ENCODE results near the gene TNFRSF12A. TPM values are rescaled to one million over a fixed set of nuclear protein-coding genes. Genes with fewer than 3 reads are reported as not detected.

Gene TNFRSF12A
- total and polyA plus RNA-seq, 4 experiments from 2014 or later, result 0.33 to 1.0 (median 0.58) TPM

- intact Hi-C loops (cut with micrococcal nuclease), result no loop called here
- no peak overlapping the region for H3K4me3 Mint-ChIP-seq
- no peak overlapping the region for H3K27ac Mint-ChIP-seq
- Histone ChIP-seq H3K27me3 (ENCODE audit: insufficient read depth, low read length) (no peaks in the 10 kb centered on the region), H3K36me3 (ENCODE audit: insufficient read depth, low read length) (no peaks in the 10 kb centered on the region), H3K9me3 (ENCODE audit: control insufficient read depth in 1 of 2, low read length in 2 of 2) (no peaks in the 10 kb centered on the region), H3K4me3 (ENCODE audit: low read length in 2 of 2) (no peak overlapping the region), H3K27ac (ENCODE audit: low read depth, low read length) (no peak overlapping the region), H3K4me1 (ENCODE audit: insufficient read depth, low read length) (no peaks in the 10 kb centered on the region)
- H3K4me1 Mint-ChIP-seq, result no peaks in the 10 kb centered on the region
- no peaks in the 10 kb centered on the region for H3K9me3 Mint-ChIP-seq
- H3K36me3 Mint-ChIP-seq, result no peaks in the 10 kb centered on the region
- POLR2A ChIA-PET (ENCODE audit: partially characterized antibody), result interaction anchor here (0.8 kb wide), 1 partner anchor 81 kb away, joined by 4 read pairs; the partner anchor contains the start of gene FLYWCH1
- CTCF ChIA-PET (ENCODE audit: partially characterized antibody), result interaction anchor here (1.2 kb wide), 1 partner anchor 10 kb away, joined by 3 read pairs; no protein-coding TSS in a partner anchor
- DNase-seq, result peak in 1 of 5 donors; percentile 33
- peaks cover 0 to 2% of the 10 kb centered on the region in 2 donors for H3K27me3 Mint-ChIP-seq
Observed at GRCh38 chr16:2992383-2993081, 27.6 kb upstream of the TNFRSF12A start.

GRCh38 chr16:2996298-2996697, 23.9 kb upstream of the TNFRSF12A start:
- peaks cover 2% of the 10 kb centered on the region in 2 donors for H3K27me3 Mint-ChIP-seq
- H3K9me3 Mint-ChIP-seq, result no peaks in the 10 kb centered on the region
- H3K36me3 Mint-ChIP-seq, result no peaks in the 10 kb centered on the region
- peak in 1 of 5 donors; percentile 5 for DNase-seq
- H3K4me3 ChIP-seq (ENCODE audit: low read length in 2 of 2), result no peak overlapping the region
- no peaks in the 10 kb centered on the region for H3K4me1 Mint-ChIP-seq
- H3K36me3 ChIP-seq (ENCODE audit: insufficient read depth, low read length), result no peaks in the 10 kb centered on the region
- no peak overlapping the region for H3K27ac ChIP-seq (ENCODE audit: low read depth, low read length)
- H3K9me3 ChIP-seq (ENCODE audit: control insufficient read depth in 1 of 2, low read length in 2 of 2), result no peaks in the 10 kb centered on the region
- intact Hi-C loops (cut with micrococcal nuclease), result no loop called here
- H3K27ac Mint-ChIP-seq, result no peak overlapping the region
- H3K4me1 ChIP-seq (ENCODE audit: insufficient read depth, low read length), result no peaks in the 10 kb centered on the region
- H3K27me3 ChIP-seq (ENCODE audit: insufficient read depth, low read length), result no peaks in the 10 kb centered on the region
- CTCF ChIA-PET (ENCODE audit: partially characterized antibody), result no interaction called here
- no peak overlapping the region for H3K4me3 Mint-ChIP-seq
- POLR2A ChIA-PET (ENCODE audit: partially characterized antibody), result no interaction called here

GRCh38 chr16:2999929-3000328, 20.2 kb upstream of the TNFRSF12A start:
- peaks cover 2% of the 10 kb centered on the region for H3K4me1 ChIP-seq (ENCODE audit: insufficient read depth, low read length)
- no peaks in the 10 kb centered on the region for H3K9me3 ChIP-seq (ENCODE audit: control insufficient read depth in 1 of 2, low read length in 2 of 2)
- Mint-ChIP-seq H3K36me3 (no peaks in the 10 kb centered on the region), H3K4me3 (no peak overlapping the region), H3K4me1 (peaks cover 0 to 5% (median 0%) of the 10 kb centered on the region in 4 donors), H3K9me3 (no peaks in the 10 kb centered on the region), H3K27me3 (peaks cover 2% of the 10 kb centered on the region in 2 donors), H3K27ac (no peak overlapping the region)
- CTCF ChIA-PET (ENCODE audit: partially characterized antibody), result interaction anchor here (14.2 kb wide), 1 partner anchor 27 kb away, joined by 444 read pairs; the partner anchor contains the start of genes CLDN6, HCFC1R1, THOC6 and TNFRSF12A
- H3K36me3 ChIP-seq (ENCODE audit: insufficient read depth, low read length), result no peaks in the 10 kb centered on the region
- POLR2A ChIA-PET (ENCODE audit: partially characterized antibody), result no interaction called here
- no peaks in the 10 kb centered on the region for H3K27me3 ChIP-seq (ENCODE audit: insufficient read depth, low read length)
- H3K4me3 ChIP-seq (ENCODE audit: low read length in 2 of 2), result no peak overlapping the region
- no peak overlapping the region for H3K27ac ChIP-seq (ENCODE audit: low read depth, low read length)
- intact Hi-C loops (cut with micrococcal nuclease), result no loop called here
- peak in 1 of 5 donors; percentile 28 for DNase-seq

GRCh38 chr16:3000540-3000939, 19.6 kb upstream of the TNFRSF12A start:
- Mint-ChIP-seq H3K36me3 (no peaks in the 10 kb centered on the region), H3K9me3 (no peaks in the 10 kb centered on the region), H3K4me3 (no peak overlapping the region), H3K27me3 (peaks cover 2% of the 10 kb centered on the region in 2 donors), H3K27ac (peak overlapping the region in 1 of 7 donors; percentile 46), H3K4me1 (peaks cover 0 to 5% (median 0%) of the 10 kb centered on the region in 4 donors)
- Histone ChIP-seq H3K4me3 (ENCODE audit: low read length in 2 of 2) (no peak overlapping the region), H3K9me3 (ENCODE audit: control insufficient read depth in 1 of 2, low read length in 2 of 2) (no peaks in the 10 kb centered on the region), H3K27me3 (ENCODE audit: insufficient read depth, low read length) (no peaks in the 10 kb centered on the region), H3K27ac (ENCODE audit: low read depth, low read length) (no peak overlapping the region), H3K4me1 (ENCODE audit: insufficient read depth, low read length) (peaks cover 4% of the 10 kb centered on the region), H3K36me3 (ENCODE audit: insufficient read depth, low read length) (no peaks in the 10 kb centered on the region)
- CTCF ChIA-PET (ENCODE audit: partially characterized antibody), result interaction anchor here (14.2 kb wide), 1 partner anchor 26 kb away, joined by 444 read pairs; the partner anchor contains the start of genes CLDN6, HCFC1R1, THOC6 and TNFRSF12A
- POLR2A ChIA-PET (ENCODE audit: partially characterized antibody), result interaction anchor here (0.9 to 1.1 kb wide), 2 partner anchors 27 to 151 kb away, joined by 3 to 4 read pairs; no protein-coding TSS in a partner anchor
- intact Hi-C loops (cut with micrococcal nuclease), result no loop called here
- DNase-seq, result peak in 1 of 5 donors; percentile 19

DNA sequence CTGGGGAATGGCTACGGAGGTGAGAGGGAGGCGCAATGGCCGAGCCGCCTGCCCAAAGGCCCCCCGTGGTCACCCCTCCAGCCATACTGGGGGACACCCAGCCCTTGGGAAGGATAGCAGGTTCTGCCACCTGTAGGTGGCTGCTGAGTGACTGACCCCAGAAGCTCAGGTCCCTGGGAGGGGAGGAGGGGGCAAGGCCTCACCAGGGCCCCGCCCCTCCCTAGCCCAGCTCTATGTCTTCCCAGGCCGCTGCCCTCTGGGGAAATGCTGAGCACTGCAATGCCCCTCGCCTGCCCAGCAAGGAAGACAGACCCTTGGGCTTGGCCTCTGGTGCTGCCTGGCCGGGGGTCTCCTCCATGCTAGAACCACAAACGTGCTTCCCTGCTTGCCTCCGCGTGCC, 18.9 kb upstream of the TNFRSF12A start:
- ChIA-PET POLR2A (ENCODE audit: partially characterized antibody) (interaction anchor here (0.9 to 3.6 kb wide), 3 partner anchors 26 to 151 kb away, joined by 3 to 28 read pairs (median 4); no protein-coding TSS in a partner anchor), CTCF (ENCODE audit: partially characterized antibody) (interaction anchor here (14.2 kb wide), 1 partner anchor 26 kb away, joined by 444 read pairs; the partner anchor contains the start of genes CLDN6, HCFC1R1, THOC6 and TNFRSF12A)
- Mint-ChIP-seq H3K36me3 (no peaks in the 10 kb centered on the region), H3K4me3 (no peak overlapping the region), H3K27me3 (peaks cover 2% of the 10 kb centered on the region in 2 donors), H3K9me3 (no peaks in the 10 kb centered on the region), H3K27ac (no peak overlapping the region), H3K4me1 (peaks cover 0 to 5% (median 0%) of the 10 kb centered on the region in 4 donors)
- Histone ChIP-seq H3K36me3 (ENCODE audit: insufficient read depth, low read length) (no peaks in the 10 kb centered on the region), H3K4me3 (ENCODE audit: low read length in 2 of 2) (no peak overlapping the region), H3K9me3 (ENCODE audit: control insufficient read depth in 1 of 2, low read length in 2 of 2) (no peaks in the 10 kb centered on the region), H3K27me3 (ENCODE audit: insufficient read depth, low read length) (no peaks in the 10 kb centered on the region), H3K27ac (ENCODE audit: low read depth, low read length) (no peak overlapping the region), H3K4me1 (ENCODE audit: insufficient read depth, low read length) (peaks cover 4% of the 10 kb centered on the region)
- intact Hi-C loops (cut with micrococcal nuclease), result no loop called here
- DNase-seq, result peak in 1 of 5 donors; percentile 24

GRCh38 chr16:3003582-3004270, 16.4 kb upstream of the TNFRSF12A start:
- Histone ChIP-seq H3K9me3 (ENCODE audit: control insufficient read depth in 1 of 2, low read length in 2 of 2) (no peaks in the 10 kb centered on the region), H3K27me3 (ENCODE audit: insufficient read depth, low read length) (no peaks in the 10 kb centered on the region), H3K4me1 (ENCODE audit: insufficient read depth, low read length) (peaks cover 24% of the 10 kb centered on the region), H3K27ac (ENCODE audit: low read depth, low read length) (no peak overlapping the region), H3K36me3 (ENCODE audit: insufficient read depth, low read length) (no peaks in the 10 kb centered on the region), H3K4me3 (ENCODE audit: low read length in 2 of 2) (no peak overlapping the region)
- peak overlapping the region in 5 of 7 donors; percentile 32 to 86 (median 65) for H3K27ac Mint-ChIP-seq
- H3K9me3 Mint-ChIP-seq, result no peaks in the 10 kb centered on the region
- DNase-seq, result peak; percentile 94 to 98 (median 97)
- peaks cover 2% of the 10 kb centered on the region in 2 donors for H3K27me3 Mint-ChIP-seq
- peak overlapping the region; percentile 70 to 84 (median 80) for H3K4me3 Mint-ChIP-seq
- CTCF ChIA-PET (ENCODE audit: partially characterized antibody), result interaction anchor here (0.7 to 14.2 kb wide), 18 partner anchors 9 to 505 kb away, joined by 3 to 444 read pairs (median 4); partner anchors contain the start of genes CLDN6, CLDN9, HCFC1R1 and IL32
- no peaks in the 10 kb centered on the region for H3K36me3 Mint-ChIP-seq
- peaks cover 13 to 28% (median 20%) of the 10 kb centered on the region in 4 donors for H3K4me1 Mint-ChIP-seq
- intact Hi-C loops (cut with micrococcal nuclease), result loop anchor here (1.0 to 2.0 kb wide), 4 partner anchors 17 to 126 kb away; partner anchors contain the start of genes THOC6 and TNFRSF12A
- POLR2A ChIA-PET (ENCODE audit: partially characterized antibody), result interaction anchor here (0.7 to 7.6 kb wide), 10 partner anchors 8 to 453 kb away, joined by 3 to 89 read pairs (median 4); partner anchors contain the start of genes FLYWCH1, HCFC1R1, THOC6 and TNFRSF12A
